Suprapubic skin (tissue), 4 donors: Measurements from ENCODE around the gene ANGPTL8. TPM values are rescaled to one million over a fixed set of nuclear protein-coding genes. Genes with fewer than 3 reads are reported as not detected.

Experiments used
- DNase-seq, 2 donors: peaks; one replicate each; pipeline ENCODE4 v3.0.0-alpha.2; 2019; ENCODE audit warnings: low spot score in 2 of 2
- H3K27ac ChIP-seq: fragments of 200-600 bp; sonication (generic); one replicate; pipeline ENCODE4 v1.5.1; 2019
- H3K27me3 ChIP-seq: fragments of 200-600 bp; sonication (generic); one replicate; pipeline ENCODE4 v1.5.1; 2019
- H3K36me3 ChIP-seq: fragments of 200-600 bp; sonication (generic); one replicate; pipeline ENCODE4 v1.5.1; 2019
- H3K4me1 ChIP-seq: fragments of 200-600 bp; sonication (generic); one replicate; pipeline ENCODE4 v1.5.1; 2019
- H3K4me3 ChIP-seq: fragments of 200-600 bp; sonication (generic); one replicate; pipeline ENCODE4 v1.5.1; 2019; ENCODE audit warnings: mild to moderate bottlenecking
- H3K9me3 ChIP-seq: fragments of 200-600 bp; sonication (generic); one replicate; pipeline ENCODE4 v1.5.1; 2019
- CTCF ChIP-seq, 2 donors: fragments of 200-600 bp in 1 of 2; fragments of 450-650 bp in 1 of 2; sonication (generic) in 1 of 2; IDR thresholded peaks; one replicate each; pipeline ENCODE4 v1.5.1; 2016 to 2019; ENCODE audit warnings: antibody characterized with exemption in 2 of 2, mild to moderate bottlenecking in 1 of 2, moderate library complexity in 1 of 2
- EP300 ChIP-seq: sonication (generic); formaldehyde crosslinking; IDR thresholded peaks from one replicate; pipeline ENCODE4 v1.6.1; 2017; ENCODE audit warnings: antibody characterized with exemption
- POLR2A ChIP-seq, 2 donors: fragments of 450-650 bp; IDR thresholded peaks; one replicate each; pipeline ENCODE4 v1.6.1; 2017; ENCODE audit warnings: antibody characterized with exemption in 2 of 2, mild to moderate bottlenecking in 2 of 2, moderate library complexity in 2 of 2
- POLR2AphosphoS5 ChIP-seq, 3 donors: sonication (generic); formaldehyde crosslinking; IDR thresholded peaks; one replicate each; pipeline ENCODE4 v1.6.1; 2017; ENCODE audit warnings: antibody characterized with exemption in 3 of 3
- WGBS: methylation state at CpG from one replicate; pipeline ENCODE4 v1.1.5; 2018; 5-methylcytosine and 5-hydroxymethylcytosine counted together
- total RNA-seq, 4 donors: library from RNA; depleted of rRNA; stranded (reverse); fragments of >200 nt; gene quantifications; one replicate each; pipeline ENCODE4 v1.1.0, GENCODE V29; 2016

ANGPTL8 gene
- total RNA-seq, 4 donors from 2014 or later: not detected

GRCh38 chr19:11227195-11227886 lies 12.1 kb upstream of the ANGPTL8 start:
- no peak for DNase-seq
- WGBS: 89% methylated on average over 14 of the region's 14 CpGs
- Histone ChIP-seq H3K9me3 (no peaks in the 10 kb centered on the region), H3K4me3 (no peak overlapping the region), H3K36me3 (peaks cover 56% of the 10 kb centered on the region), H3K4me1 (no peaks in the 10 kb centered on the region), H3K27ac (no peak overlapping the region), H3K27me3 (no peaks in the 10 kb centered on the region)
- TF ChIP-seq CTCF (IDR thresholded peaks at IDR 0.05) (no peak), POLR2A (IDR thresholded peaks at IDR 0.05) (no peak), EP300 (no peak), POLR2AphosphoS5 (IDR thresholded peaks at IDR 0.05) (no peak)

- H3K9me3 ChIP-seq: no peaks in the 10 kb centered on the region
- WGBS: 91% methylated on average over 7 of the region's 7 CpGs
- no peak for DNase-seq
- no peaks in the 10 kb centered on the region for H3K4me1 ChIP-seq
- H3K27me3 ChIP-seq: no peaks in the 10 kb centered on the region
- no peak overlapping the region for H3K27ac ChIP-seq
- peaks cover 55% of the 10 kb centered on the region for H3K36me3 ChIP-seq
- H3K4me3 ChIP-seq: no peak overlapping the region
- no peak for TF ChIP-seq POLR2AphosphoS5 (IDR thresholded peaks at IDR 0.05)
- TF ChIP-seq POLR2A (IDR thresholded peaks at IDR 0.05): no peak
- TF ChIP-seq CTCF (IDR thresholded peaks at IDR 0.05): no peak
- no peak for TF ChIP-seq EP300
These were observed 8.6 kb upstream of the ANGPTL8 start for GRCh38 chr19:11230621-11231386.

- WGBS: 92% methylated on average over 4 of the region's 4 CpGs
These were observed 6.9 kb upstream of the ANGPTL8 start for GRCh38 chr19:11232555-11232954.

GRCh38 chr19:11233073-11233472 lies 6.3 kb upstream of the ANGPTL8 start:
- TF ChIP-seq POLR2A (IDR thresholded peaks at IDR 0.05) (no peak), CTCF (IDR thresholded peaks at IDR 0.05) (no peak), EP300 (no peak), POLR2AphosphoS5 (IDR thresholded peaks at IDR 0.05) (no peak)
- Histone ChIP-seq H3K9me3 (no peaks in the 10 kb centered on the region), H3K27me3 (no peaks in the 10 kb centered on the region), H3K4me3 (no peak overlapping the region), H3K36me3 (peaks cover 68% of the 10 kb centered on the region), H3K27ac (no peak overlapping the region), H3K4me1 (no peaks in the 10 kb centered on the region)
- no peak for DNase-seq
- 78% methylated on average over 5 of the region's 15 CpGs for WGBS

More at GRCh38 chr19:11232555-11232954, 6.9 kb upstream of the ANGPTL8 start:
- no peaks in the 10 kb centered on the region for H3K27me3 ChIP-seq
- no peak for DNase-seq
- H3K4me1 ChIP-seq: no peaks in the 10 kb centered on the region
- H3K36me3 ChIP-seq: peaks cover 62% of the 10 kb centered on the region
- no peaks in the 10 kb centered on the region for H3K9me3 ChIP-seq
- TF ChIP-seq POLR2AphosphoS5 (IDR thresholded peaks at IDR 0.05): no peak
- no peak for TF ChIP-seq EP300
- TF ChIP-seq CTCF (IDR thresholded peaks at IDR 0.05): no peak
- TF ChIP-seq POLR2A (IDR thresholded peaks at IDR 0.05): no peak
- H3K27ac ChIP-seq: no peak overlapping the region
- no peak overlapping the region for H3K4me3 ChIP-seq

GRCh38 chr19:11234486-11235075 lies 4.8 kb upstream of the ANGPTL8 start:
- Histone ChIP-seq H3K4me1 (no peaks in the 10 kb centered on the region), H3K27me3 (no peaks in the 10 kb centered on the region), H3K9me3 (no peaks in the 10 kb centered on the region), H3K27ac (no peak overlapping the region), H3K36me3 (peaks cover 83% of the 10 kb centered on the region), H3K4me3 (no peak overlapping the region)
- TF ChIP-seq POLR2AphosphoS5 (IDR thresholded peaks at IDR 0.05): no peak
- TF ChIP-seq POLR2A (IDR thresholded peaks at IDR 0.05): no peak
- TF ChIP-seq CTCF (IDR thresholded peaks at IDR 0.05): no peak
- no peak for TF ChIP-seq EP300
- 78% methylated on average over 5 of the region's 5 CpGs for WGBS
- DNase-seq: no peak
